K562 (cell line): ENCODE results near the gene R3HDM1. TPM values are rescaled to one million over a fixed set of nuclear protein-coding genes. Genes with fewer than 3 reads are reported as not detected.

Experiments
- CREB3L1 ChIP-seq: fragments of 450-650 bp; IDR thresholded peaks from 2 replicates; pipeline ENCODE4 v1.6.1; 2014; ENCODE audit warnings: low read depth, mild to moderate bottlenecking, moderate library complexity, borderline replicate concordance
- ELF2 ChIP-seq: fragments of 250-450 bp; sonication (Bioruptor Pico); IDR thresholded peaks from 2 replicates; pipeline ENCODE4 v1.5.0; 2021; ENCODE audit warnings: mild to moderate bottlenecking
- ETV1 ChIP-seq: fragments of 450-650 bp; conservative IDR thresholded peaks from 2 replicates; pipeline ENCODE4 v1.6.1; 2016; ENCODE audit warnings: missing genetic modification characterization, control low read depth, low read depth, missing compliant biosample characterization
- KLF13 ChIP-seq: fragments of 450-650 bp; IDR thresholded peaks from 2 replicates; pipeline ENCODE4 v1.6.1; 2016; ENCODE audit warnings: missing genetic modification characterization, low read depth, mild to moderate bottlenecking, missing compliant biosample characterization, moderate library complexity, borderline replicate concordance
- MAZ ChIP-seq, 2 experiments: fragments of 450-650 bp in 1 of 2; sonication (generic) in 1 of 2; formaldehyde crosslinking; IDR thresholded peaks in 1 of 2; conservative IDR thresholded peaks in 1 of 2; 2 replicates each; pipeline versions ENCODE4 v1.4.0 to v1.5.0; 2020; ENCODE audit warnings: mild to moderate bottlenecking in 1 of 2, missing genetic modification reagents in 1 of 2
- NUFIP1 ChIP-seq: fragments of 450-650 bp; IDR thresholded peaks from 2 replicates; pipeline ENCODE4 v1.6.1; 2018; ENCODE audit not compliant: partially characterized antibody
- PATZ1 ChIP-seq: fragments of 250-450 bp; sonication (Bioruptor Pico); IDR thresholded peaks from 2 replicates; pipeline ENCODE4 v1.5.0; 2020; ENCODE audit warnings: mild to moderate bottlenecking, borderline replicate concordance
- TCF7 ChIP-seq: sonication (generic); IDR thresholded peaks from 2 replicates; pipeline ENCODE4 v1.6.1; 2016; ENCODE audit warnings: antibody characterized with exemption, borderline replicate concordance
- U2AF2 ChIP-seq: fragments of 200-400 bp; formaldehyde crosslinking; optimal IDR thresholded peaks from 2 replicates; pipeline ENCODE3; 2017; ENCODE audit warnings: low read depth, mild to moderate bottlenecking, low read length
- ZBTB9 ChIP-seq: fragments of 450-650 bp; formaldehyde crosslinking; IDR thresholded peaks from 2 replicates; pipeline ENCODE4 v1.4.0; 2020; ENCODE audit warnings: mild to moderate bottlenecking, moderate library complexity
- ZNF384 ChIP-seq: IDR thresholded peaks from 2 replicates; pipeline ENCODE4 v1.6.1; 2012; ENCODE audit warnings: low read depth, low read length, improper control_type of control experiment
- polyA plus RNA-seq, 8 experiments: library from polyadenylated mRNA; depleted of rRNA in 4 of 8; stranded (reverse) in 5 of 8; unstranded in 3 of 8; fragments of >200 nt; fragmentation: Nextera tagmentation in 2 of 8; fragmentation: Illumina TruSeq in 1 of 8; extraction: Ambion mirVana in 2 of 8; extraction: Trizol in 1 of 8; gene quantifications; 2 replicates each; pipeline versions ENCODE4 v1.2.1 to v1.2.3, GENCODE V29; 2011 to 2014; ENCODE audit warnings: inconsistent platforms in 1 of 8, missing spikeins in 1 of 8
- total RNA-seq, 7 experiments: library from RNA; depleted of rRNA in 6 of 7; stranded (reverse); fragments of >200 nt in 6 of 7; fragmentation: Illumina TruSeq in 2 of 7; extraction: Trizol in 2 of 7; gene quantifications; 2 replicates each; pipeline versions ENCODE4 v1.2.1 to v1.2.3, GENCODE V29; 2011 to 2021; ENCODE audit warnings: low replicate concordance in 1 of 7
- TF ChIP-seq, protein P1 (sequence below): fragments of 200-800 bp; sonication (Bioruptor generic); IDR thresholded peaks from 2 replicates; pipeline ENCODE4 v1.6.1; 2017; ENCODE audit warnings: missing genetic modification characterization, missing compliant biosample characterization
- TF ChIP-seq, protein P2 (sequence below): IDR thresholded peaks from 2 replicates; pipeline ENCODE4 v1.6.1; 2016; ENCODE audit warnings: missing genetic modification characterization, missing compliant biosample characterization
- TF ChIP-seq, protein P3 (sequence below): fragments of 450-650 bp; formaldehyde crosslinking; conservative IDR thresholded peaks from 2 replicates; pipeline ENCODE4 v1.4.0; 2022; ENCODE audit warnings: mild to moderate bottlenecking, missing genetic modification characterization

R3HDM1 gene
- total and polyA plus RNA-seq, 9 of the 15 experiments (the other 6 are each of a cell fraction or from before 2014, with no cell fraction given), result 12.4 to 89.4 (median 31.0) TPM

- TF ChIP-seq, protein P1, sequence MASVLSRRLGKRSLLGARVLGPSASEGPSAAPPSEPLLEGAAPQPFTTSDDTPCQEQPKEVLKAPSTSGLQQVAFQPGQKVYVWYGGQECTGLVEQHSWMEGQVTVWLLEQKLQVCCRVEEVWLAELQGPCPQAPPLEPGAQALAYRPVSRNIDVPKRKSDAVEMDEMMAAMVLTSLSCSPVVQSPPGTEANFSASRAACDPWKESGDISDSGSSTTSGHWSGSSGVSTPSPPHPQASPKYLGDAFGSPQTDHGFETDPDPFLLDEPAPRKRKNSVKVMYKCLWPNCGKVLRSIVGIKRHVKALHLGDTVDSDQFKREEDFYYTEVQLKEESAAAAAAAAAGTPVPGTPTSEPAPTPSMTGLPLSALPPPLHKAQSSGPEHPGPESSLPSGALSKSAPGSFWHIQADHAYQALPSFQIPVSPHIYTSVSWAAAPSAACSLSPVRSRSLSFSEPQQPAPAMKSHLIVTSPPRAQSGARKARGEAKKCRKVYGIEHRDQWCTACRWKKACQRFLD (CRISPR knock-in tag), result no peak
- no peak for TF ChIP-seq TCF7
- TF ChIP-seq ZNF384, result no peak
- TF ChIP-seq KLF13 (tag), result no peak
- TF ChIP-seq MAZ (CRISPR knock-in tag; conservative IDR thresholded peaks at IDR 0.05 in 1 of 2, IDR thresholded peaks at IDR 0.05 in 1 of 2), result peak in 1 of 2 experiments; percentile 75; a peak in 3 of 4 replicates
- TF ChIP-seq CREB3L1, result no peak
- TF ChIP-seq ELF2, result no peak
- TF ChIP-seq ZBTB9, result no peak
- TF ChIP-seq, protein P2, sequence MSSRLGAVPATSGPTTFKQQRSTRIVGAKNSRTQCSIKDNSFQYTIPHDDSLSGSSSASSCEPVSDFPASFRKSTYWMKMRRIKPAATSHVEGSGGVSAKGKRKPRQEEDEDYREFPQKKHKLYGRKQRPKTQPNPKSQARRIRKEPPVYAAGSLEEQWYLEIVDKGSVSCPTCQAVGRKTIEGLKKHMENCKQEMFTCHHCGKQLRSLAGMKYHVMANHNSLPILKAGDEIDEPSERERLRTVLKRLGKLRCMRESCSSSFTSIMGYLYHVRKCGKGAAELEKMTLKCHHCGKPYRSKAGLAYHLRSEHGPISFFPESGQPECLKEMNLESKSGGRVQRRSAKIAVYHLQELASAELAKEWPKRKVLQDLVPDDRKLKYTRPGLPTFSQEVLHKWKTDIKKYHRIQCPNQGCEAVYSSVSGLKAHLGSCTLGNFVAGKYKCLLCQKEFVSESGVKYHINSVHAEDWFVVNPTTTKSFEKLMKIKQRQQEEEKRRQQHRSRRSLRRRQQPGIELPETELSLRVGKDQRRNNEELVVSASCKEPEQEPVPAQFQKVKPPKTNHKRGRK (tag), result no peak
- TF ChIP-seq, protein P3, sequence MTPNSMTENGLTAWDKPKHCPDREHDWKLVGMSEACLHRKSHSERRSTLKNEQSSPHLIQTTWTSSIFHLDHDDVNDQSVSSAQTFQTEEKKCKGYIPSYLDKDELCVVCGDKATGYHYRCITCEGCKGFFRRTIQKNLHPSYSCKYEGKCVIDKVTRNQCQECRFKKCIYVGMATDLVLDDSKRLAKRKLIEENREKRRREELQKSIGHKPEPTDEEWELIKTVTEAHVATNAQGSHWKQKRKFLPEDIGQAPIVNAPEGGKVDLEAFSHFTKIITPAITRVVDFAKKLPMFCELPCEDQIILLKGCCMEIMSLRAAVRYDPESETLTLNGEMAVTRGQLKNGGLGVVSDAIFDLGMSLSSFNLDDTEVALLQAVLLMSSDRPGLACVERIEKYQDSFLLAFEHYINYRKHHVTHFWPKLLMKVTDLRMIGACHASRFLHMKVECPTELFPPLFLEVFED (CRISPR knock-in tag), result no peak
- no peak for TF ChIP-seq U2AF2
- TF ChIP-seq NUFIP1, result no peak
- TF ChIP-seq ETV1 (tag), result no peak
- no peak for TF ChIP-seq PATZ1 (CRISPR knock-in tag)
These were observed at the start of gene R3HDM1 (continued) for GRCh38 chr2:135531231-135532197.
